HepG2 (cell line): ENCODE data around the gene MTUS2. TPM values are rescaled to one million over a fixed set of nuclear protein-coding genes. Genes with fewer than 3 reads are reported as not detected.

Experiments used
- ATAC-seq: fragments of 200-7000 bp; cut with Tn5 transposase; 3 replicates; pipeline ENCODE4 v1.9.1; 2020; ENCODE audit warnings: mild to moderate bottlenecking, moderate library complexity
- BruUV-seq: library from RNA; stranded (reverse); fragments of 400-500 nt; replicated peaks from 2 replicates; lab custom pipeline; 2021; lab: Mats Ljungman, UMichigan
- CTCF ChIA-PET: fragments of 300-600 bp; formaldehyde crosslinking; extraction: SDS; loops from one replicate; lab custom pipeline; 2021; ENCODE audit warnings: low total read pairs, inconsistent platforms, low intra/inter-chr PET ratio; lab: Yijun Ruan, JAX
- POLR2A ChIA-PET: fragments of 350-600 bp; sonication (Branson Sonifier 250); formaldehyde crosslinking; loops from one replicate; lab custom pipeline; 2020; ENCODE audit warnings: antibody characterized with exemption, inconsistent platforms; lab: Yijun Ruan, JAX
- DNase-seq: peaks from one replicate; pipeline ENCODE4 v3.0.0-alpha.2; 2015; ENCODE audit warnings: low spot score
- FAIRE-seq: peaks from 3 replicates; lab custom pipeline; 2011; peaks lifted over from hg19 to GRCh38; lab: Jason Lieb, UNC
- H2AFZ ChIP-seq: one replicate; pipeline ENCODE4 v1.6.1; 2011; ENCODE audit warnings: low read length, inconsistent platforms
- H3K27ac ChIP-seq: fragments of 300-600 bp; 3 replicates; pipeline ENCODE4 v1.8.0; 2011; ENCODE audit warnings: mixed run types, mild to moderate bottlenecking, mixed read lengths, low read length, inconsistent platforms; ENCODE audit not compliant: insufficient read depth; ENCODE audit errors: extremely low read length
- H3K27me3 ChIP-seq, 2 experiments: fragments of 200-600 bp in 1 of 2; 2 replicates in 1 of 2; 3 replicates in 1 of 2; pipeline versions ENCODE4 v1.6.0 to v1.8.0; 2011; ENCODE audit warnings: low read length in 2 of 2, mild to moderate bottlenecking in 2 of 2, moderate library complexity in 2 of 2, inconsistent platforms in 1 of 2; ENCODE audit not compliant: insufficient read depth in 2 of 2, control insufficient read depth in 1 of 2
- H3K36me3 ChIP-seq, 2 experiments: fragments of 200-600 bp in 1 of 2; replicated peaks in 1 of 2; 2 replicates in 1 of 2; 3 replicates in 1 of 2; pipeline versions ENCODE4 v1.5.1 to v1.8.0; 2011; ENCODE audit warnings: low read length in 2 of 2, inconsistent platforms in 1 of 2; ENCODE audit not compliant: insufficient read depth in 2 of 2, control insufficient read depth in 1 of 2
- H3K4me1 ChIP-seq: 2 replicates; pipeline ENCODE4 v1.5.1; 2012; ENCODE audit warnings: low read length, inconsistent platforms; ENCODE audit not compliant: insufficient read depth
- H3K4me2 ChIP-seq: 2 replicates; pipeline ENCODE4 v1.6.0; 2011; ENCODE audit warnings: low read depth, low read length, inconsistent platforms
- H3K4me3 ChIP-seq, 3 experiments: fragments of 200-600 bp in 1 of 3; sonication (generic), shearing (Covaris generic) in 1 of 3; replicated peaks in 1 of 3; 2 replicates each; pipeline ENCODE4 v1.5.1; 2011 to 2016; ENCODE audit warnings: low read length in 3 of 3, inconsistent platforms in 2 of 3, low read depth in 2 of 3, mild to moderate bottlenecking in 2 of 3, control low read depth in 1 of 3, mixed read lengths in 1 of 3; ENCODE audit not compliant: insufficient read depth in 1 of 3
- H3K79me2 ChIP-seq: one replicate; pipeline ENCODE4 v1.6.1; 2011; ENCODE audit warnings: low read length, inconsistent platforms; ENCODE audit not compliant: insufficient read depth
- H3K9ac ChIP-seq: 2 replicates; pipeline ENCODE4 v1.6.0; 2011; ENCODE audit warnings: mild to moderate bottlenecking, low read depth, low read length, inconsistent platforms; ENCODE audit not compliant: insufficient read depth
- H3K9me3 ChIP-seq: 2 replicates; pipeline ENCODE4 v1.5.1; 2012; ENCODE audit warnings: mild to moderate bottlenecking, low read length
- H4K20me1 ChIP-seq: 2 replicates; pipeline ENCODE4 v1.6.0; 2011; ENCODE audit warnings: inconsistent platforms, mild to moderate bottlenecking, low read length, moderate library complexity; ENCODE audit not compliant: insufficient read depth
- ATF3 ChIP-seq: sonication (generic); formaldehyde crosslinking; IDR thresholded peaks from 2 replicates; pipeline ENCODE4 v1.4.0; 2020; ENCODE audit warnings: missing genetic modification reagents
- HCFC1 ChIP-seq: fragments of 150-350 bp; IDR thresholded peaks from 2 replicates; pipeline ENCODE4 v1.6.1; 2014; ENCODE audit warnings: low read depth, low read length
- IKZF1 ChIP-seq: fragments of 450-650 bp; IDR thresholded peaks from 2 replicates; pipeline ENCODE4 v1.7.1; 2016
- KIAA2018 ChIP-seq: sonication (generic); formaldehyde crosslinking; IDR thresholded peaks from 2 replicates; pipeline ENCODE4 v1.5.0; 2020; ENCODE audit warnings: mild to moderate bottlenecking, missing genetic modification reagents, borderline replicate concordance
- TAF1 ChIP-seq: sonication (generic); formaldehyde crosslinking; IDR thresholded peaks from 2 replicates; pipeline ENCODE4 v1.4.0; 2020; ENCODE audit warnings: missing genetic modification reagents
- ZNF275 ChIP-seq: sonication (generic); formaldehyde crosslinking; IDR thresholded peaks from 2 replicates; pipeline ENCODE4 v1.8.0; 2022; ENCODE audit warnings: missing genetic modification reagents, mild to moderate bottlenecking, inconsistent platforms, borderline replicate concordance
- ZNF460 ChIP-seq: sonication (generic); formaldehyde crosslinking; IDR thresholded peaks from 2 replicates; pipeline ENCODE4 v1.5.1; 2020; ENCODE audit warnings: missing genetic modification reagents, mild to moderate bottlenecking, borderline replicate concordance
- ZNF703 ChIP-seq: sonication (generic); formaldehyde crosslinking; IDR thresholded peaks from 2 replicates; pipeline ENCODE4 v1.5.1; 2020; ENCODE audit warnings: missing genetic modification reagents, mild to moderate bottlenecking, moderate library complexity, borderline replicate concordance
- WGBS: methylation state at CpG from one replicate; pipeline ENCODE4 v1.1.6; 2017; ENCODE audit warnings: low lambda C conversion rate; 5-methylcytosine and 5-hydroxymethylcytosine counted together
- in situ Hi-C: cut with HindIII; loops from 2 replicates; pipeline ENCODE4 v1.10.0; 2017; ENCODE audit warnings: low pct_unique_long_range_greater_than_20kb; ENCODE audit not compliant: extremely low pct_ligation_motif_present
- intact Hi-C: fragments of 100-400 bp; cut with micrococcal nuclease; formaldehyde crosslinking; loops from one replicate; pipeline ENCODE4 v1.10.0; 2022; ENCODE audit not compliant: unreplicated experiment
- polyA plus RNA-seq, 8 experiments: library from polyadenylated mRNA; depleted of rRNA in 3 of 8; stranded (reverse) in 7 of 8; unstranded in 1 of 8; fragments of >200 nt; fragmentation: Illumina TruSeq in 4 of 8; extraction: Trizol in 4 of 8; gene quantifications; 2 replicates each; pipeline versions ENCODE4 v1.2.1 to v1.2.3, GENCODE V29; 2011 to 2016; ENCODE audit warnings: low read depth in 4 of 8, missing spikeins in 1 of 8, mixed read lengths in 1 of 8; ENCODE audit not compliant: insufficient read depth in 1 of 8
- total RNA-seq, 5 experiments: library from RNA; depleted of rRNA; stranded (reverse); fragments of >200 nt; fragmentation: Illumina TruSeq; extraction: Trizol; gene quantifications; 2 replicates each; pipeline ENCODE4 v1.2.3, GENCODE V29; 2016; ENCODE audit warnings: low read depth in 1 of 5

Gene MTUS2
- total and polyA plus RNA-seq, 2 of the 13 experiments (the other 11 are each of a cell fraction or from before 2014, with no cell fraction given): not detected

DNA sequence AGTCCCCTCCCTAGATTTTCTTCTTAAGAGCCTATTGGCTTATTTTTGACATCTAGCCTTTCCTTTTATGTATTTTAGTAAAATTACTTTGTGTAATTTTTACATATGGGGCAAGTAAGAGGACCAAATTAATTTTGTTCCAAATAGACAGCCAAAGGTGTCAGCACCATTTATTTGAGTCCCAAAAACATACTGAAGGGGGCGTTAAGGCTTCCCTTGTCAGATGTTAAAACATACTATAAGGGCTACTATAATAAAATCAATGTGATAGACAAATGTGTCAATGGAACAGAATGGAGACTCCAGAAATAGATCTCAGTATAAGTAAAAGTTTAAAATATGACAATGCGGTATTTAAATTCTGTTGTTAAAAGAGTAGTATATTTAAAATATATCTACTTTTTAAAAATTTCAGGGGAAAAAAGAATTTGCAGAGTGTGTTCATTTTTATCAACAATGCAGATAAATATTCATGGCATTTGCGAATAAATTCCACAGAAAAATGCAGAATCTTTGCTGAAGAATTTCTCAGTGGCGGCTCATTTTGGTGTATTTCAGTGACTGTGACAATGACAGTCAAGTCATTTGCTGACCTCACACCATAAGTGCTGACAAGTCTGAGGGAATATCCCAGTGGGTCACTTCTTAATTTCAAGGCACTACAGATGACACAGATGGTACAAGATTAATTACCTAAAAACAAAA lies 133.7 kb downstream of the MTUS2 start (continued):
- no peak for TF ChIP-seq ZNF460
- no peak for TF ChIP-seq TAF1
- no peak for TF ChIP-seq ZNF275 (CRISPR knock-in tag)

- no peak for FAIRE-seq
- H3K4me2 ChIP-seq: no peak overlapping the region
- no peaks in the 10 kb centered on the region for H4K20me1 ChIP-seq
- BruUV-seq: no TSS peak
- no peaks in the 10 kb centered on the region for H3K79me2 ChIP-seq
- in situ Hi-C loops: no loop called here
- 23% methylated on average over 5 of the region's 5 CpGs for WGBS
- TF ChIP-seq ATF3 (CRISPR knock-in tag): no peak
- no peak for TF ChIP-seq KIAA2018
- TF ChIP-seq IKZF1: no peak
- no peak for TF ChIP-seq ZNF703 (CRISPR knock-in tag)
- TF ChIP-seq HCFC1: no peak
- TF ChIP-seq, all 625 proteins: peak for 0
- ATAC-seq (no peak), DNase-seq (no peak)
- Histone ChIP-seq H3K4me3 (no peak overlapping the region), H3K9ac (no peak overlapping the region), H3K9me3 (peaks cover 88% of the 10 kb centered on the region), H3K36me3 (no peaks in the 10 kb centered on the region), H2AFZ (no peak overlapping the region), H3K4me1 (no peaks in the 10 kb centered on the region), H3K27me3 (no peaks in the 10 kb centered on the region), H3K27ac (no peak overlapping the region)
- ChIA-PET CTCF (no interaction called here), POLR2A (no interaction called here)
- intact Hi-C loops: no loop called here
Observed at GRCh38 chr13:28954419-28954725, 134.2 kb downstream of the MTUS2 start.
